HG02759 (cell line): ENCODE results near the gene GCGR.
"Not testable (repeated sequence)": the region's sequence is repeated elsewhere in the genome, so short reads cannot be mapped to it uniquely, and the experiment has no call there.

Source experiments
- ATAC-seq: cut with Tn5 transposase; IDR thresholded peaks from one replicate; pipeline ENCODE4 v1.9.1; 2021; ENCODE audit warnings: mild to moderate bottlenecking, moderate library complexity; ENCODE audit not compliant: unreplicated experiment

The GCGR gene

DNA sequence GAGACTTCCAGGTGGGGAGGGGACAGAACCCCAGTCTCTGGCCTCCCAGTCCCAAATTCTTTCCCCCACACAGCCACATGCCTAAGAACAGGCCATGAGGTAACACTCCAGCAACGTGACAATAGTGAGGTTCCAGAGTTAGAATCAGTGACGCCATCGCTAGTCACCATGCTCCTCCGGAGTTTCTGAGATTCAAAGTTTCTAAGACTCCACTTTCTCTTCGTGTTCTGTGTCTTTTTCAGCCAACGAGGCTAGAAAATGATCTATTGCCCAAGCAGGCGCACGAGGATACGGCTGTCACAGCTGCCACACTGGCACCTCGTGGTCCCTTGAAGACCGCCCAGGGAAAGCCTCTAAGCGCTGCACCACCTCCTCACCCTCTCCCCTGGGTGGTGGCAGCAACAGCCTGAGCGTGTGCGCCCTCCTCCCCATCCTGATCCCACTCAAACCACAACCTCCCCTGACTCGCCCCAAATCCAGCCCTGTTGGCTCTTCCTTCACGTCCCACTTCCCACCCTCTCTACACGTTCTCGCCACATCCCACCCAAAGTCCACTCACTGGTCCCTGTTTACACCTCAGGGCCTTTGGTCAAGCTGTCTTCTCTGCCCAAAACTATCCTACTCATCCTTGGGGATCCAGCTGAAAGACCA is 28.1 kb downstream of the GCGR start:
- no peak for ATAC-seq

DNA sequence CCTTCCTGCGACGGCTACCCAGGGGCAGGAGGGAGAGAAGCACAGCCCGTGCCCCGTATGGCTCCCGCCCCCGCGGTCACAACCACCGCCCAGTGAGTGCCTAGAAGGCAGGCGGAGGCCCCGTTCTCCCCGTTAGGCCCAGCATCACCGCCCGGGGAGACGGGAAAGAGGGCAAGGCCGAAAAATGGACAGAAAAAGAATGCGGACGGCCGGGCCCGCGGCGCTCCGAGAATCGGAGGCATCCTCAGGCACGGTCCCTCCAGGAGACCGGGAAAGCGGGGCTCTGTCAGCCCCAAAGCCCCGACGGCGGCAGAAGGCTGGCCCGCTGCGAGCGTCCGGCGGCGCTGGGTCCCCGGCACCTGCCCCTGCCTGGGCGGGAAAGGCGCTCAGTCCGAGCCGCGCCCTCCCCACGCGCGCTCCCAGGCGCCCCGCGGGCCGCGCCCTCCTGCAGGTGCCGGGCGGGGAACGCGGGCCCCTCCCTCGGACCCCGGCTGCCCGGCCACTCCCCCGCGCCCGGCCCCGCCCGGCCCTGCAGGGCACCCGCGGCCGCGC is 28.7 kb downstream of the GCGR start:
- peak; percentile 9 for ATAC-seq

- ATAC-seq: peak; percentile 78
These were observed 29.4 kb downstream of the GCGR start, which contains the start of gene MCRIP1 for GRCh38 chr17:81833160-81833920. MCRIP1 (minus strand) TSS chr17:81833291; CDS start chr17:81824506, 8,785 bp downstream.

DNA sequence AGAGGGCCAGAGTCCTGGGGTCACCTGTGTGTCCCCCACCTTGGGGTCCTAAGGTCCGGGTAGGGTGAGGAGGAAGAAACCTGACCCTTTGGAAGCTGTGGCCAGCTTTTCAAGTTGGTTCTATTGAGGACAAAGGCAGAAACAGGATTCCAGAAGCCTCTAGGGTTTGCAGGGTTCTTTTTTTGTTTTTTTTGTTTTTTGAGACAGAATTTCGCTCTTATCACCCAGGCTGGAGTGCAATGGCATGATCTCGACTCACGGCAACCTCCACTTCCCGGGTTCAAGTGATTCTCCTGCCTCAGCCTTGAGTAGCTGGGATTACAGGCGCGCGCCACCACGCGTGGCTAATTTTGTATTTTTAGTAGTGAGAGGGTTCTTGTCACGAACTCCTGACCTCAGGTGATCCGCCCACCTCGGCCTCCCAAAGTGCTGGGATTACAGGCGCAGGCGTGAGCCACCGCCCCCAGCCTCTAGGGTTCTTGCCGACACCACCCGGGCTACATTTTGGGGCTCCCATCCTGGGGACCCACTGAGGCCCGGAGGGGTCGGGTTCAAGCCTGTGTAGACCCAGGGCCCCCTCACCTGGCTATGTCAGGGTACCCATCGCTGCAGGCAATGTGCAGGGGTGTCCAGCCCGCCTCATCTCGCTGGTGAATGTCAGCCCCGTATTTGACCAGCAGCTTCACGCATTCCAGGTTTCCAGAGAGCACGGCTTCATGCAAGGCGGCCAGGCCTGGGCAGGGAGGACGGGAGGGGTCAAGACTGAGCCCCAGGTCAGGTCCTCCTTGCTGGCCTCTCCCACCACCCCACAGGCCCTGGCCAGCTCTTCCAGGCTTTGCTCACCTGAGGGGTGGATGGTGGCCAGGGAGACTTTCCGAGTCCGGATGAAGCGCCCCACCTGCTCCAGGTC is 30.2 kb downstream of the GCGR start:
- no peak for ATAC-seq

DNA sequence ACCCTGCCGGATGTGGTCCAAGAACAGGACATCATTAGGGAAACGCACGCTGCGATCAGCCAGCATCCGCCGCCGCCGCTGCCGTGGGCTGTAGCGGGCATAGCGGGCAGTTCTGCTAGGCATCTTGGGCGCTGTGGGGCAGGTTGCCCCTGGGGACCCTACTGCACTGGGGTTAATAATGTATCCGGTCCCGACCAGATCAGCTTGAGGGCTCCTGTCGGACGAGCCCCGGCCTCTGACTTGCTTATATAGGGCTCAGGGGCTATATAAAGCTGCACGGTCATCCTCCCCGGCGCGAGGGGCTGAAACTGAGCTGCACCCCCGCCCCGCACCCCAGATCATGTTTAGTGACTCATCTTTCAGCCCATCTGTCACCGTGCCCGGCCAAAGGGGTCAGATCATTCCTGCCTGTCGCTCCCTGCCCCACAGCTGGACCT is 30.9 kb downstream of the GCGR start, which contains the start of gene PPP1R27:
Gene PPP1R27 (minus strand): TSS at position 220 of the 437 bp plus-strand sequence. CDS start 97 bp downstream, at position 123.
- no peak for ATAC-seq

DNA sequence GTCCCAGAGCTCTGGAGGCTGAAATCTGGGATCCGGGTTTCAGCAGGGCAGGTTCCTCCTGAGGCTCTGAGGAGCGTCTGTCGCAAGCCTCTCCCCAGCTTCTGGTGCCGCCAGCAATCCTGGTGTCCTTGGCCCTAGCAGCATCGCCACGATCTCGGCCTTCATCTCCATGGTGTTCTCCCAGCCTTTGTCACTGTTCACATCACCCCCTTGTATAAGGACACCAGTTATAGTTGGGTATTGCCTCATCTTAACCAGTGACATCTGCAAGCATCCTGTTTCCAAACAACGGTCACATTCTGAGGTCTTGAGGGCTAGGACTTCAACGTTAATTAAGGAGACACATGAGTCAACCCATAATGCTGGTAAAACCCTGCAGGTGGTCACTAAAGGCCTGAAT is 33.7 kb downstream of the GCGR start:
- ATAC-seq: no peak

DNA sequence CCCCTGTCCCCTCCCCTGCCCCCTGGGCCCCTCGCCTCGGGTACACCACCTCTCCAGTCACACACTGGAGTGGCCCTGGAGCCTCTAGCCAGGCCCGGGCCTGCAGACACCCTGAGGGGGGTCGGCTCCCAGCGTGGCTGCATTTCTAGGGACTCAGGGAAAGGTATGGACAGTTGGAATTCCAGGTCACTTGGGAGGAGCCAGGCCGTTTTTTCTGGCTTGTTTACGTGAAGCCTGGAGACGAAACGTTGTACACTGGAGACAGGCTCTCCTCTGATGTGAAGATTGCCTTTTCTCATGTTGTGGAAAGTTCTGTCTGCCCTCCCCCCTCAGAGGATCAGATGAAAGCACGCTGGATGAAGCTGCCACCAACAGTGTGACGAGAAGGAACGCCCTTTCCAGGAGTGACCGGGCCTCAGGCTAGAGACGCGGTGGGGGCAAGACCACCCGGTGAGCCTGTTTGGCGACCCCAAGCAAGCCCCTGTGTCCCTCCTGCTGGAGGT is 34.9 kb downstream of the GCGR start:
- ATAC-seq: no peak

DNA sequence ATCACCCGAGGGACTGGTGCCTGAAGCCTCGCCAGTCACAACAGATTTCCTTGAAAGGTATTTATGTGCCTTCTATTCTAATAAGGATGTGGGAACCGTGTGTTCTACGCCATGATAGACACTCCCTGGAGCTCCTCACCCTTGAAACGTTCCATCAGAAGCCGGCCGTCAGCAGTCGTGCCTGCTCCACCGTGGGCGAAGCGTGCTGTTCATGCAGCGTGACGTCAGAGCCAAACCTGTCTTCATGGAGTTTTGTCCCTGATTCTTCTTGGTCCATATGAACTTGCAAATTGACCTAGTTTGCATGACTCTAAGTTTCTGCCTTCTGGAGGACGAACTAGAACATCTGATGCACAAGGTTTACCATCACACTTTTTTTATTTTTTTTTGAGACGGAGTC is 35.4 kb downstream of the GCGR start:
- no peak for ATAC-seq

DNA sequence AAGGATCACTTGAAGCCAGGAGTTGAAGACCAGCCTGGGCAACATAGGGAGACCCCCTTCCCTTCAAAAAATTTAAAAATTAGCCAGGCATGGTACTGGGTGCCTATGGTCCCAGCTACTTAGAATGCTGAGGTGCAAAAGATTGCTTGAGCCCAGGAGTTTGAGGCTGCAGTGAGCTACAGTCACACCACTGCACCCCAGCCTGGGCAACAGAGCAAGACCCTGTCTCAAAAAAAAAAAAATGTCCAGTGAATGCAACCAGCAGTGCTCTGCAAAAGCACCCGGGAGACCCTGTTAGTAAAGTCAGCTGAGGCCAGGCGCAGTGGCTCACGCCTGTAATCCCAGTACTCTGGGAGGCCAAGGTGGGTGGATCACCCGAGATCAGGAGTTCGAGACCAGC is 36.1 kb downstream of the GCGR start:
- ATAC-seq: not testable (repeated sequence)

- ATAC-seq: no peak
These were observed 37.2 kb downstream of the GCGR start for GRCh38 chr17:81840826-81841778.

DNA sequence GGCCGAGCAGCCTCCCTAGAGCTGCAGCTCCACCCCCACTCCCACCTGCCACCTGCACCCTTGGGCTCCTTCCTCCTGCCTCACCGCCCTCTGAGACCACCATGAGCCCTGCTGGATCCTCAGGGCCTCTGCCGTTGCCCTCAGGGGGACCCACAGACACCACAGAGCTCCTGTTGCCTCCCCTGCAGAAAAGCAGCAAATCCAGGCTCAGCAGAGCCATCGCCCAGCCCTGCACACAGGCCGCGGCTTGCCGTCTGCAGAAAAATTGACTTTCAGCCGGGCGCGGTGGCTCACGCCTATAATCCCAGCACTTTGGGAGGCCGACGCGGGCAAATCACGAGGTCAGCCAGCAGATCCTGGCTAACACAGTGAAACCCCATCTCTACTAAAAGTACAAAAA is 37.9 kb downstream of the GCGR start:
- no peak for ATAC-seq

DNA sequence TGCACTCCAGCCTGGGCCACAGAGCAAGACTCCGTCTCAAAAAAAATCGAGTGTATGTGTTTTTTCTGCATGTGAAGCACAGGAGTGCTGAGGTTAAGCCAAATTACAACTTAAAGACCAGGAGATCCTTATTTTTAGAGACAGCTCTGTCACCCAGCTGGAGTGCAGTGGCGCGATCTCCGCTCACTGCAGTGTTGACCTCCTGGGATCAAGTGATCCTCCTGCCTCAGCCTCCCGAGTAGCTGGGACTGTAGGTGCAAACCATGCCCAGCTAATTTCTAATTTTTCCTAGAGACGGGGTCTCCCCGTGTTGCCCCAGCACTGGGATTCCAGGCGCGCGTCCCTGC is 38.4 kb downstream of the GCGR start:
- no peak for ATAC-seq

DNA sequence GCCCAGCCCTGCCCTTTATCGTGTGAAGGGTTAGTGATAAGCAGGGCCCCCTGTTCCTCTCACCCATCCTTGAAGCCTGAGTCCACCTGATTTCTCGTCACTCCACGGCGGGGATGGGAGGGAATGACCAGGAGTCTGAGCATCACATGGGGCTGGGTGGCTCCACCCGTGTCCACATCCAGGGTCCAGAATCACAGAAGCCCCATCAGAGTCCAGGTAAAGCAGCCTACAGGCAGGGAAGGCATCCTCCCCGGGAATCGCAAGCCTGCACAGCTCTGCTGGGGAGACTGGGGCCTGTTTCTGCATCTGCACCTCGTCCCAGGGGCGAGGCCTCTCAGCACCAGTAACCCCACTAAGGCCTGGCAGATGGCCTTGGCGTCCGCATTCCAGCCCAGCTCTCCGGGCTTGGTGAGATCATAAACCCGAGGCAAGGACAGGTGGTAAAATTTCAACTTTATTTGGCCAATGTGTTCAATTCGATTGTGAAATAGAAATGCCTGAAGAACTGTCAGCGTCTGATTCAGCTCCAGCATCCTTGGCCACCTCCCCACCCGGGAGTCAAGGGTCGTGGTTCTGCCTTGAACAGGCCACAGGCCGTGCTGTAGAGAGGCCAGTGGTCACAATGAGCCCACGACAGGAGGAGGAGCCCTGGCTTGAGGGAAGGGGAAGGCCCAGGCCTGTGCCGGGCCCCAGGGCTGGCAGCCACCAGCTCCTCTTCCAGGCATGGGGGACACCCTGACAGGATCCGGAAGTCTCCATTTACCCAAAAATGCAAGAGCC is 39.0 kb downstream of the GCGR start:
- ATAC-seq: no peak

GRCh38 chr17:81843713-81844326 is 39.9 kb downstream of the GCGR start:
- no peak for ATAC-seq

GRCh38 chr17:81844327-81844851 is 40.4 kb downstream of the GCGR start:
- no peak for ATAC-seq

DNA sequence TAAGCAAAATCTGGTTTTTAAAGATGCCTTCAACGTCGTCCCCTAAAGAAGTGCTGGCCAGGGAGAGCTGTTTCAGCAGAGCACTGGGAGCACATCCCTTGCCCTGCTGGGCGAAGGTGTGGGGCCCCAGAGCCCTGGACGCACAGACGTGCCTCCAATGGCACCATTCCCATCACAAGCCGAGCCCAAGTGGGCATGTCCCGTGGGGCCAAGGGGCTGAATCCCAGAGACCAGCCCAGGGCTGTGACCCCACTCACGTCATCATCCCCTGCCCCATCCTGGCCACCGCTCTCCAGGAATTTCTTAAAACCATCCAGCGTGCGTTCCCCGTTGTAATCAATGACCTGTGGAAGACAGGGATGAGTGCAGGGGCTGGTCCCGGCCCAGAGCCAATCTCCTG is 40.9 kb downstream of the GCGR start:
- no peak for ATAC-seq

DNA sequence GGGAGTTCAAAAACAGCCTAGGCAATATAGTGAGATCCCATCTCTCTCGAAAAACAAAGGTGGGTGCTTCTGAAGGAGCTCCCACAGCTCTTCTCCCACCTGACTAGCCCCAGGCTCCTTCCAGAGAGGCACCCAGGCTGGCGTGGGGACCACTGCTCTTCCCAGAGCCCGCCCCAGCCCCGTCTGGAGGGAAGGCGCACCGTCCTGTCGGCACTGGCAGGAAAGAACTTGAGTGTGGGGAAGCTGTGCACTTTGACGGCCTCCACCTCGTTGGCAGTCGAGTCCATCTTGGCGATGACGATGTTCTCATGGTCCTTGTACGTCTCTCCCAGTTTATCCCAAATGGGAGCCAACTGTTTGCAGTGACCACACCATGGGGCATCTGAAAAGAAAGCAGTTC is 41.4 kb downstream of the GCGR start:
- ATAC-seq: no peak
